Activated T-cell treated with anti-CD3 and anti-CD28 coated beads, Interleukin-2, amount 50 U/mL, for 72 hours (primary cell): ENCODE measurements around the gene APOA4. TPM values are rescaled to one million over a fixed set of nuclear protein-coding genes. Genes with fewer than 3 reads are reported as not detected.
A peak's percentile ranks its signal among the peaks of the same experiment; 100 is the strongest.

ENCODE experiments used
- ATAC-seq, 2 donors: fragments of 150-1000 bp; cut with Tn5 transposase; replicated peaks in 1 of 2; 2 replicates each; pipeline ENCODE4 v1.10.0; 2021; ENCODE audit warnings: moderate library complexity in 2 of 2, mild to moderate bottlenecking in 1 of 2
- DNase-seq, 2 donors: peaks; one replicate each; pipeline ENCODE4 v3.0.0; 2021 to 2022; ENCODE audit warnings: mixed read lengths in 1 of 2
- H3K27ac Mint-ChIP-seq: one replicate; pipeline ENCODE4 v1.8.0; 2022; ENCODE audit warnings: mild to moderate bottlenecking, moderate library complexity, mixed read lengths
- H3K27me3 Mint-ChIP-seq: one replicate; pipeline ENCODE4 v1.8.0; 2022; ENCODE audit warnings: low read depth, mixed read lengths
- H3K36me3 Mint-ChIP-seq, 2 donors: one replicate each; pipeline ENCODE4 v1.8.0; 2022; ENCODE audit warnings: mixed read lengths in 2 of 2, mild to moderate bottlenecking in 1 of 2; ENCODE audit not compliant: insufficient read depth in 2 of 2
- H3K4me1 Mint-ChIP-seq: one replicate; pipeline ENCODE4 v1.8.0; 2022; ENCODE audit warnings: low read depth, mixed read lengths
- H3K4me3 Mint-ChIP-seq, 2 donors: one replicate each; pipeline ENCODE4 v1.8.0; 2022; ENCODE audit warnings: mild to moderate bottlenecking in 2 of 2, mixed read lengths in 2 of 2, moderate library complexity in 2 of 2
- H3K9me3 Mint-ChIP-seq, 2 donors: one replicate each; pipeline ENCODE4 v1.8.0; 2022; ENCODE audit warnings: mixed read lengths in 2 of 2
- total RNA-seq, 2 donors: library from RNA; stranded (reverse); gene quantifications; one replicate each; pipeline ENCODE4 v1.2.3, GENCODE V29; 2022

Gene APOA4
- total RNA-seq, 2 donors from 2014 or later: not detected

DNA sequence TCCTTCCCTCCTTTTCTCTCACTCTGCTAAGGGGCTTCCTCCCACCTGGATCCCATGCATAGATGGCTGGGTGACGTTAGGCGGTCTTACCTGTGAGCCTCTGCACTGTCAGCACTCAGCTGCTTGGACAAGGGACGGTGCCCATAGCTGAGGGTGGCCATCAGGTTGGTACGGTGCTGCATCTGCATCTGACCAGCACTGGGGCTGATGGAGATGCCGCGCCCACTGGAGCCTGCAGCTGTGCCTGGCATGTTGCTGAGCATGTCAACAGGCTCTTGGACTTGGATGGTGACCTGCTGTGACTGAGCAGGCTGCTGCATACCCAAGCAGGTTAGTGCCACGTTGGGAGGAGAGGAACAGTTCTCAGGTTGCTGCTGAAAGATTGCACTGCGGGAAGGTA lies 36.1 kb upstream of the APOA4 start:
- ATAC-seq: no peak
- Mint-ChIP-seq H3K27ac (no peak overlapping the region), H3K4me1 (peaks cover 25% of the 10 kb centered on the region), H3K4me3 (no peak overlapping the region), H3K27me3 (no peaks in the 10 kb centered on the region), H3K36me3 (peaks cover 10 to 16% of the 10 kb centered on the region in 2 donors), H3K9me3 (no peaks in the 10 kb centered on the region)
- DNase-seq: no peak

GRCh38 chr11:116857936-116858335 lies 34.8 kb upstream of the APOA4 start:
- Mint-ChIP-seq H3K27me3 (no peaks in the 10 kb centered on the region), H3K4me3 (no peak overlapping the region), H3K4me1 (peaks cover 37% of the 10 kb centered on the region), H3K9me3 (no peaks in the 10 kb centered on the region), H3K36me3 (peaks cover 10 to 19% of the 10 kb centered on the region in 2 donors), H3K27ac (no peak overlapping the region)
- ATAC-seq: no peak
- DNase-seq: no peak

GRCh38 chr11:116857316-116857715 lies 34.2 kb upstream of the APOA4 start:
- H3K27me3 Mint-ChIP-seq: no peaks in the 10 kb centered on the region
- peaks cover 44% of the 10 kb centered on the region for H3K4me1 Mint-ChIP-seq
- H3K9me3 Mint-ChIP-seq: no peaks in the 10 kb centered on the region
- no peak overlapping the region for H3K27ac Mint-ChIP-seq
- H3K36me3 Mint-ChIP-seq: peaks cover 10 to 19% of the 10 kb centered on the region in 2 donors
- DNase-seq (no peak), ATAC-seq (no peak)
- H3K4me3 Mint-ChIP-seq: no peak overlapping the region

GRCh38 chr11:116856423-116856822 lies 33.3 kb upstream of the APOA4 start:
- DNase-seq (no peak), ATAC-seq (no peak)
- Mint-ChIP-seq H3K4me3 (no peak overlapping the region), H3K27me3 (no peaks in the 10 kb centered on the region), H3K4me1 (peaks cover 47% of the 10 kb centered on the region), H3K36me3 (peaks cover 7 to 15% of the 10 kb centered on the region in 2 donors), H3K9me3 (no peaks in the 10 kb centered on the region), H3K27ac (no peak overlapping the region)

GRCh38 chr11:116855413-116855812 lies 32.3 kb upstream of the APOA4 start:
- peak overlapping the region in 1 of 2 donors; percentile 1 for H3K4me3 Mint-ChIP-seq
- H3K36me3 Mint-ChIP-seq: peaks cover 5 to 11% of the 10 kb centered on the region in 2 donors
- no peaks in the 10 kb centered on the region for H3K27me3 Mint-ChIP-seq
- no peaks in the 10 kb centered on the region for H3K9me3 Mint-ChIP-seq
- DNase-seq: no peak
- ATAC-seq: no peak
- H3K4me1 Mint-ChIP-seq: peaks cover 51% of the 10 kb centered on the region
- no peak overlapping the region for H3K27ac Mint-ChIP-seq

- Mint-ChIP-seq H3K4me1 (peaks cover 51% of the 10 kb centered on the region), H3K4me3 (peak overlapping the region; percentile 84 to 86), H3K36me3 (peaks cover 10 to 12% of the 10 kb centered on the region in 2 donors), H3K27me3 (no peaks in the 10 kb centered on the region), H3K27ac (peak overlapping the region; percentile 93), H3K9me3 (no peaks in the 10 kb centered on the region)
- ATAC-seq: peak; percentile 94 to 96
- peak; percentile 73 to 80 for DNase-seq
Observed at GRCh38 chr11:116853461-116854073, 30.5 kb upstream of the APOA4 start.

- peak in 1 of 2 donors; percentile 14 for ATAC-seq
- peak overlapping the region; percentile 84 to 86 for H3K4me3 Mint-ChIP-seq
- no peaks in the 10 kb centered on the region for H3K27me3 Mint-ChIP-seq
- H3K27ac Mint-ChIP-seq: peak overlapping the region; percentile 93
- H3K36me3 Mint-ChIP-seq: peaks cover 10 to 12% of the 10 kb centered on the region in 2 donors
- H3K9me3 Mint-ChIP-seq: no peaks in the 10 kb centered on the region
- H3K4me1 Mint-ChIP-seq: peaks cover 51% of the 10 kb centered on the region
- no peak for DNase-seq
Observed at GRCh38 chr11:116852261-116853031, 29.3 kb upstream of the APOA4 start.

DNA sequence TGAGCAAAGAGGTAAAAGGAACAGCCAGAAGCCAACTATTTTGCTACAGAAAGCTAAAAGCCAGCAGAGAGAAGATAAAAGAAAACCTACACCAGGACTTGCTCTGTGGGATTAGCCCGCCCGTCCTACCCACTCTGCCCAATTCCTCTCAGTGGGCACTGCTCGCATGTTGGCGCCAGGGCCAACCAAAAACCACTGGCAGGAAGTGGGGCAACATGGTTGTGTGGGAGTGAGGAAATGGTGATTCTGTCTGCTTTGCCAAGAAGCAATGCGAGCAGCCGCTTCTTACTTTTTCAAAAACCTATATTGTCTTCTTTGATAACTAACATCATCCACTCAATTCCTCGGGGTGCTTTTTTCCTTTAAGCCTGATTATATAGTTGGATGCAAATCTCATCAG lies 28.5 kb upstream of the APOA4 start:
- no peaks in the 10 kb centered on the region for H3K27me3 Mint-ChIP-seq
- H3K4me3 Mint-ChIP-seq: peak overlapping the region; percentile 84 to 86
- DNase-seq (peak; percentile 76 to 80), ATAC-seq (peak; percentile 28 to 32)
- peak overlapping the region; percentile 96 for H3K27ac Mint-ChIP-seq
- no peaks in the 10 kb centered on the region for H3K9me3 Mint-ChIP-seq
- peaks cover 47% of the 10 kb centered on the region for H3K4me1 Mint-ChIP-seq
- H3K36me3 Mint-ChIP-seq: peaks cover 10 to 16% of the 10 kb centered on the region in 2 donors

DNA sequence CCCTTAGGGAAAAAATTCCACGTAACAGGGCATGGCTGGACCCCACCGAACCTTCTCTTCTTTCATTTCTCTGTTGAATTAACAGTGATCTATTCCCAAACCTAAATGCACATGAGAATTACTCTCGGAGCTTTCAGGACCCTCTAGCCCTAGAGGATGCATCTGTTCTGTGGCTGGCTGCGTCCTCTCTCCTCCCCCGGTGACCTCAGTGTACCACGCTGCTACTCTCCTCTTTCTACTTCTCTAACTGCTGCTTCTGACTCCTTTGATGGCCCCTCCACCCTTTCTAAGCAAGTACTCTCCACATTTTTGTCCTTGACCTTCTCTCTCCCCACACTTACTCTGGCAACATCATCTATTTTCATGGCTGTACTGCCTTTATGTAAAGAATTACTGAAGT lies 26.4 kb upstream of the APOA4 start:
- H3K9me3 Mint-ChIP-seq: no peaks in the 10 kb centered on the region
- DNase-seq (no peak), ATAC-seq (no peak)
- peaks cover 36% of the 10 kb centered on the region for H3K4me1 Mint-ChIP-seq
- no peaks in the 10 kb centered on the region for H3K27me3 Mint-ChIP-seq
- H3K4me3 Mint-ChIP-seq: no peak overlapping the region
- peaks cover 10 to 15% of the 10 kb centered on the region in 2 donors for H3K36me3 Mint-ChIP-seq
- no peak overlapping the region for H3K27ac Mint-ChIP-seq

DNA sequence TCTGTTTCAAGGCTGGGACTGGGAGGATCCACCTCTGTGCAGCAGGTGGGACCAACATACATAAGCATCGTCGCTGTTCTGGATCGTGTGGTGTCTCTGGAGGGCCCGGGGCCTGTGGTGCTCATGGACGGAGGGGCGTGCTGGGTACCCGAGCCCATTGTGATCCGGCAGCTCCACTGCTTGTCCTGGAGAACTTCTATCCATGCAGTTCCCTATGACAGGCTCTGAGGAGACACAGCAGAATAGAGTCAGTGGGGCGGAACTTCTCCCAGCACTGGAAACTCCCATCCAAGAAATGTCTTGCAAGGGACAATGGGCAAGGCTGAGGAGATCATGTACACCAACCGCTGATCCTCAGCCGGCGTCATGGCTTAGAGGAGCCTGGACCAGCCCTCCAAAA lies 26.0 kb upstream of the APOA4 start:
- H3K4me3 Mint-ChIP-seq: no peak overlapping the region
- peaks cover 32% of the 10 kb centered on the region for H3K4me1 Mint-ChIP-seq
- H3K27me3 Mint-ChIP-seq: no peaks in the 10 kb centered on the region
- H3K9me3 Mint-ChIP-seq: no peaks in the 10 kb centered on the region
- ATAC-seq: no peak
- no peak overlapping the region for H3K27ac Mint-ChIP-seq
- H3K36me3 Mint-ChIP-seq: peaks cover 7 to 11% of the 10 kb centered on the region in 2 donors
- no peak for DNase-seq

GRCh38 chr11:116847612-116848011 lies 24.5 kb upstream of the APOA4 start:
- Mint-ChIP-seq H3K27ac (no peak overlapping the region), H3K27me3 (no peaks in the 10 kb centered on the region), H3K36me3 (peaks cover 7 to 13% of the 10 kb centered on the region in 2 donors), H3K4me1 (peaks cover 17% of the 10 kb centered on the region), H3K9me3 (no peaks in the 10 kb centered on the region), H3K4me3 (no peak overlapping the region)
- ATAC-seq (no peak), DNase-seq (no peak)

GRCh38 chr11:116844722-116845121 lies 21.6 kb upstream of the APOA4 start:
- Mint-ChIP-seq H3K4me3 (no peak overlapping the region), H3K27me3 (no peaks in the 10 kb centered on the region), H3K9me3 (no peaks in the 10 kb centered on the region), H3K36me3 (peaks cover 5 to 11% of the 10 kb centered on the region in 2 donors), H3K27ac (no peak overlapping the region), H3K4me1 (no peaks in the 10 kb centered on the region)
- ATAC-seq (no peak), DNase-seq (no peak)

GRCh38 chr11:116843661-116844060 lies 20.6 kb upstream of the APOA4 start:
- Mint-ChIP-seq H3K27me3 (no peaks in the 10 kb centered on the region), H3K27ac (no peak overlapping the region), H3K36me3 (peaks cover 3 to 7% of the 10 kb centered on the region in 2 donors), H3K4me3 (no peak overlapping the region), H3K4me1 (peaks cover 5% of the 10 kb centered on the region), H3K9me3 (no peaks in the 10 kb centered on the region)
- ATAC-seq (no peak), DNase-seq (no peak)
